GM12873 (cell line): ENCODE measurements around the gene FRK.

Experiments
- CTCF ChIP-seq: IDR thresholded peaks from 2 replicates; pipeline ENCODE4 v1.5.1; 2012; ENCODE audit warnings: low read depth, mild to moderate bottlenecking, moderate library complexity, low read length, control low read depth; ENCODE audit not compliant: insufficient read depth; ENCODE audit errors: missing control alignments

FRK gene

GRCh38 chr6:116030770-116031169 lies 29.9 kb downstream of the FRK start:
- TF ChIP-seq CTCF, result no peak

GRCh38 chr6:116029535-116029934 lies 31.2 kb downstream of the FRK start:
- no peak for TF ChIP-seq CTCF

- TF ChIP-seq CTCF, result no peak
Observed at GRCh38 chr6:116028233-116028632, 32.5 kb downstream of the FRK start.

GRCh38 chr6:116027801-116028200 lies 32.9 kb downstream of the FRK start:
- TF ChIP-seq CTCF, result no peak

GRCh38 chr6:116025405-116025804 lies 35.3 kb downstream of the FRK start:
- TF ChIP-seq CTCF, result no peak

- no peak for TF ChIP-seq CTCF
Observed at GRCh38 chr6:116022841-116023445, 37.7 kb downstream of the FRK start.

- TF ChIP-seq CTCF, result no peak
Observed at GRCh38 chr6:116020738-116021137, 40.0 kb downstream of the FRK start.
